ENCODE results near the gene APOA4. TPM values are rescaled to one million over a fixed set of nuclear protein-coding genes. Genes with fewer than 3 reads are reported as not detected.

APOA4 gene
- total and polyA plus RNA-seq, 9 of the 15 experiments (the other 6 are each of a cell fraction or from before 2014, with no cell fraction given), result 0.07 TPM; not detected in 8

DNA sequence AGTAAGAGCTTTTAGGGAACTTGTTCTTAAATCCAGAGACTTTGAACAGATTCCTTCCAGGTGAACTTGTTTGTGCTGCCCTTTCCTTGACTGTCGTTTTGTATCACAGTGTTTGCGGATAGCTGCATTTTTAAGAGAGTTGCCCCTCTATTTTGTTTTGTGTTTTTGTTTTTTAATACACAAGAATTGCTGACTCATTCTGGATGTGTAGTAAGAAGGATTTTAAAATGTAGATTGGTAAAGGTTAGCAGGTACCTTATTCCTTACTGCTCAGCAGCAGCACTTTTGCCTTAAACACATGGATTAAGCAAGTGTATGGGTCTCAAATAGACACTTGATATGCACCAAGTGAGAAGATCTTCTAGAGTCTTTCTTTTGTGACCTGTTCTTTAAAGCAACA, 22.5 kb downstream of the APOA4 start (continued):
- TF ChIP-seq, protein P1, sequence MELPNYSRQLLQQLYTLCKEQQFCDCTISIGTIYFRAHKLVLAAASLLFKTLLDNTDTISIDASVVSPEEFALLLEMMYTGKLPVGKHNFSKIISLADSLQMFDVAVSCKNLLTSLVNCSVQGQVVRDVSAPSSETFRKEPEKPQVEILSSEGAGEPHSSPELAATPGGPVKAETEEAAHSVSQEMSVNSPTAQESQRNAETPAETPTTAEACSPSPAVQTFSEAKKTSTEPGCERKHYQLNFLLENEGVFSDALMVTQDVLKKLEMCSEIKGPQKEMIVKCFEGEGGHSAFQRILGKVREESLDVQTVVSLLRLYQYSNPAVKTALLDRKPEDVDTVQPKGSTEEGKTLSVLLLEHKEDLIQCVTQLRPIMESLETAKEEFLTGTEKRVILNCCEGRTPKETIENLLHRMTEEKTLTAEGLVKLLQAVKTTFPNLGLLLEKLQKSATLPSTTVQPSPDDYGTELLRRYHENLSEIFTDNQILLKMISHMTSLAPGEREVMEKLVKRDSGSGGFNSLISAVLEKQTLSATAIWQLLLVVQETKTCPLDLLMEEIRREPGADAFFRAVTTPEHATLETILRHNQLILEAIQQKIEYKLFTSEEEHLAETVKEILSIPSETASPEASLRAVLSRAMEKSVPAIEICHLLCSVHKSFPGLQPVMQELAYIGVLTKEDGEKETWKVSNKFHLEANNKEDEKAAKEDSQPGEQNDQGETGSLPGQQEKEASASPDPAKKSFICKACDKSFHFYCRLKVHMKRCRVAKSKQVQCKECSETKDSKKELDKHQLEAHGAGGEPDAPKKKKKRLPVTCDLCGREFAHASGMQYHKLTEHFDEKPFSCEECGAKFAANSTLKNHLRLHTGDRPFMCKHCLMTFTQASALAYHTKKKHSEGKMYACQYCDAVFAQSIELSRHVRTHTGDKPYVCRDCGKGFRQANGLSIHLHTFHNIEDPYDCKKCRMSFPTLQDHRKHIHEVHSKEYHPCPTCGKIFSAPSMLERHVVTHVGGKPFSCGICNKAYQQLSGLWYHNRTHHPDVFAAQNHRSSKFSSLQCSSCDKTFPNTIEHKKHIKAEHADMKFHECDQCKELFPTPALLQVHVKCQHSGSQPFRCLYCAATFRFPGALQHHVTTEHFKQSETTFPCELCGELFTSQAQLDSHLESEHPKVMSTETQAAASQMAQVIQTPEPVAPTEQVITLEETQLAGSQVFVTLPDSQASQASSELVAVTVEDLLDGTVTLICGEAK (IDR thresholded peaks at IDR 0.05), result no peak
- TF ChIP-seq, protein P1 (CRISPR knock-in tag; IDR thresholded peaks at IDR 0.05), result no peak
- TF ChIP-seq, protein P2, sequence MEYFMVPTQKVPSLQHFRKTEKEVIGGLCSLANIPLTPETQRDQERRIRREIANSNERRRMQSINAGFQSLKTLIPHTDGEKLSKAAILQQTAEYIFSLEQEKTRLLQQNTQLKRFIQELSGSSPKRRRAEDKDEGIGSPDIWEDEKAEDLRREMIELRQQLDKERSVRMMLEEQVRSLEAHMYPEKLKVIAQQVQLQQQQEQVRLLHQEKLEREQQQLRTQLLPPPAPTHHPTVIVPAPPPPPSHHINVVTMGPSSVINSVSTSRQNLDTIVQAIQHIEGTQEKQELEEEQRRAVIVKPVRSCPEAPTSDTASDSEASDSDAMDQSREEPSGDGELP (CRISPR knock-in tag; IDR thresholded peaks at IDR 0.05; ENCODE audit: borderline replicate concordance), result no peak
- TF ChIP-seq SAFB (IDR thresholded peaks at IDR 0.05; ENCODE audit: borderline replicate concordance, low read depth, low read length) (no peak), FOXA3 (CRISPR knock-in tag; conservative IDR thresholded peaks at IDR 0.05 in 1 of 2, IDR thresholded peaks at IDR 0.05 in 1 of 2) (no peak), CAMTA2 (CRISPR knock-in tag; conservative IDR thresholded peaks at IDR 0.05) (no peak), ZNF316 (IDR thresholded peaks at IDR 0.05) (peak; percentile 77), C11orf30 (IDR thresholded peaks at IDR 0.05; ENCODE audit: low read depth) (peak; percentile 66; the same call in 1 of the 2 replicates), KDM4B (IDR thresholded peaks at IDR 0.05; ENCODE audit: borderline replicate concordance in 2 of 2, low read depth in 1 of 2) (no peak), NFE2L1 (tag; IDR thresholded peaks at IDR 0.05; ENCODE audit: borderline replicate concordance, low read depth) (peak; percentile 76), ZNF143 (CRISPR knock-in tag; IDR thresholded peaks at IDR 0.05) (no peak), MAFK (IDR thresholded peaks at IDR 0.05; ENCODE audit: low read length) (peak; percentile 68; the same call in 1 of the 2 replicates), PHF20 (IDR thresholded peaks at IDR 0.05; ENCODE audit: partially characterized antibody) (no peak), MAFG (tag; conservative IDR thresholded peaks at IDR 0.05) (peak; percentile 83)
- TF ChIP-seq, protein P3, sequence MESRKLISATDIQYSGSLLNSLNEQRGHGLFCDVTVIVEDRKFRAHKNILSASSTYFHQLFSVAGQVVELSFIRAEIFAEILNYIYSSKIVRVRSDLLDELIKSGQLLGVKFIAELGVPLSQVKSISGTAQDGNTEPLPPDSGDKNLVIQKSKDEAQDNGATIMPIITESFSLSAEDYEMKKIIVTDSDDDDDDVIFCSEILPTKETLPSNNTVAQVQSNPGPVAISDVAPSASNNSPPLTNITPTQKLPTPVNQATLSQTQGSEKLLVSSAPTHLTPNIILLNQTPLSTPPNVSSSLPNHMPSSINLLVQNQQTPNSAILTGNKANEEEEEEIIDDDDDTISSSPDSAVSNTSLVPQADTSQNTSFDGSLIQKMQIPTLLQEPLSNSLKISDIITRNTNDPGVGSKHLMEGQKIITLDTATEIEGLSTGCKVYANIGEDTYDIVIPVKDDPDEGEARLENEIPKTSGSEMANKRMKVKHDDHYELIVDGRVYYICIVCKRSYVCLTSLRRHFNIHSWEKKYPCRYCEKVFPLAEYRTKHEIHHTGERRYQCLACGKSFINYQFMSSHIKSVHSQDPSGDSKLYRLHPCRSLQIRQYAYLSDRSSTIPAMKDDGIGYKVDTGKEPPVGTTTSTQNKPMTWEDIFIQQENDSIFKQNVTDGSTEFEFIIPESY (CRISPR knock-in tag; IDR thresholded peaks at IDR 0.05), result no peak
